ENCODE data around the gene MARF1.

Gene MARF1

GRCh38 chr16:15597135-15597534, 45.8 kb downstream of the MARF1 start:
- H3K27ac ChIP-seq (ENCODE audit: low read depth, low read length): no peak overlapping the region
- H3K27me3 ChIP-seq (ENCODE audit: control insufficient read depth, insufficient read depth, low read length): no peaks in the 10 kb centered on the region
- no peak overlapping the region for H3K4me3 ChIP-seq (ENCODE audit: low read depth, low read length)
- H3K4me1 ChIP-seq (ENCODE audit: control insufficient read depth, insufficient read depth, low read length): peaks cover 13% of the 10 kb centered on the region
- H3K36me3 ChIP-seq (ENCODE audit: control insufficient read depth, insufficient read depth, low read length): peaks cover 70% of the 10 kb centered on the region
- no peak overlapping the region for H3K9ac ChIP-seq (ENCODE audit: low read length)
- H3K9me3 ChIP-seq (ENCODE audit: control insufficient read depth, insufficient read depth, low read depth, low read length): no peaks in the 10 kb centered on the region

GRCh38 chr16:15594711-15595320, 48.1 kb downstream of the MARF1 start:
- H3K27me3 ChIP-seq (ENCODE audit: control insufficient read depth, insufficient read depth, low read length): no peaks in the 10 kb centered on the region
- no peak overlapping the region for H3K9ac ChIP-seq (ENCODE audit: low read length)
- no peak overlapping the region for H3K27ac ChIP-seq (ENCODE audit: low read depth, low read length)
- no peak overlapping the region for H3K4me3 ChIP-seq (ENCODE audit: low read depth, low read length)
- peaks cover 14% of the 10 kb centered on the region; the same call in 1 of the 2 replicates for H3K4me1 ChIP-seq (ENCODE audit: control insufficient read depth, insufficient read depth, low read length)
- no peaks in the 10 kb centered on the region for H3K9me3 ChIP-seq (ENCODE audit: control insufficient read depth, insufficient read depth, low read depth, low read length)
- peaks cover 49% of the 10 kb centered on the region for H3K36me3 ChIP-seq (ENCODE audit: control insufficient read depth, insufficient read depth, low read length)

- no peak overlapping the region for H3K4me3 ChIP-seq (ENCODE audit: low read depth, low read length)
- no peak overlapping the region for H3K27ac ChIP-seq (ENCODE audit: low read depth, low read length)
- no peaks in the 10 kb centered on the region for H3K27me3 ChIP-seq (ENCODE audit: control insufficient read depth, insufficient read depth, low read length)
- peaks cover 42% of the 10 kb centered on the region for H3K36me3 ChIP-seq (ENCODE audit: control insufficient read depth, insufficient read depth, low read length)
- H3K9ac ChIP-seq (ENCODE audit: low read length): no peak overlapping the region
- no peaks in the 10 kb centered on the region for H3K9me3 ChIP-seq (ENCODE audit: control insufficient read depth, insufficient read depth, low read depth, low read length)
- peaks cover 14% of the 10 kb centered on the region; the same call in 1 of the 2 replicates for H3K4me1 ChIP-seq (ENCODE audit: control insufficient read depth, insufficient read depth, low read length)
Observed at GRCh38 chr16:15593235-15593634, 49.7 kb downstream of the MARF1 start.

GRCh38 chr16:15592324-15592723, 50.6 kb downstream of the MARF1 start:
- H3K4me3 ChIP-seq (ENCODE audit: low read depth, low read length): no peak overlapping the region
- H3K9ac ChIP-seq (ENCODE audit: low read length): no peak overlapping the region
- H3K27me3 ChIP-seq (ENCODE audit: control insufficient read depth, insufficient read depth, low read length): no peaks in the 10 kb centered on the region
- H3K27ac ChIP-seq (ENCODE audit: low read depth, low read length): no peak overlapping the region
- peaks cover 14% of the 10 kb centered on the region; the same call in 1 of the 2 replicates for H3K4me1 ChIP-seq (ENCODE audit: control insufficient read depth, insufficient read depth, low read length)
- no peaks in the 10 kb centered on the region for H3K9me3 ChIP-seq (ENCODE audit: control insufficient read depth, insufficient read depth, low read depth, low read length)
- peaks cover 37% of the 10 kb centered on the region for H3K36me3 ChIP-seq (ENCODE audit: control insufficient read depth, insufficient read depth, low read length)

- H3K27me3 ChIP-seq (ENCODE audit: control insufficient read depth, insufficient read depth, low read length): no peaks in the 10 kb centered on the region
- H3K4me1 ChIP-seq (ENCODE audit: control insufficient read depth, insufficient read depth, low read length): peaks cover 5% of the 10 kb centered on the region; the same call in 1 of the 2 replicates
- no peak overlapping the region for H3K9ac ChIP-seq (ENCODE audit: low read length)
- H3K4me3 ChIP-seq (ENCODE audit: low read depth, low read length): no peak overlapping the region
- peaks cover 11% of the 10 kb centered on the region for H3K9me3 ChIP-seq (ENCODE audit: control insufficient read depth, insufficient read depth, low read depth, low read length)
- H3K36me3 ChIP-seq (ENCODE audit: control insufficient read depth, insufficient read depth, low read length): peaks cover 22% of the 10 kb centered on the region
- H3K27ac ChIP-seq (ENCODE audit: low read depth, low read length): no peak overlapping the region
Observed at GRCh38 chr16:15587152-15587825, 55.7 kb downstream of the MARF1 start.

GRCh38 chr16:15586716-15587115, 56.2 kb downstream of the MARF1 start:
- H3K9ac ChIP-seq (ENCODE audit: low read length): no peak overlapping the region
- peaks cover 11% of the 10 kb centered on the region for H3K9me3 ChIP-seq (ENCODE audit: control insufficient read depth, insufficient read depth, low read depth, low read length)
- peaks cover 22% of the 10 kb centered on the region for H3K36me3 ChIP-seq (ENCODE audit: control insufficient read depth, insufficient read depth, low read length)
- no peaks in the 10 kb centered on the region for H3K27me3 ChIP-seq (ENCODE audit: control insufficient read depth, insufficient read depth, low read length)
- no peak overlapping the region for H3K4me3 ChIP-seq (ENCODE audit: low read depth, low read length)
- peaks cover 4% of the 10 kb centered on the region; the same call in 1 of the 2 replicates for H3K4me1 ChIP-seq (ENCODE audit: control insufficient read depth, insufficient read depth, low read length)
- no peak overlapping the region for H3K27ac ChIP-seq (ENCODE audit: low read depth, low read length)

- no peak overlapping the region for H3K4me3 ChIP-seq (ENCODE audit: low read depth, low read length)
- H3K27ac ChIP-seq (ENCODE audit: low read depth, low read length): no peak overlapping the region
- peaks cover 25% of the 10 kb centered on the region for H3K36me3 ChIP-seq (ENCODE audit: control insufficient read depth, insufficient read depth, low read length)
- no peak overlapping the region for H3K9ac ChIP-seq (ENCODE audit: low read length)
- H3K9me3 ChIP-seq (ENCODE audit: control insufficient read depth, insufficient read depth, low read depth, low read length): peaks cover 11% of the 10 kb centered on the region
- no peaks in the 10 kb centered on the region for H3K27me3 ChIP-seq (ENCODE audit: control insufficient read depth, insufficient read depth, low read length)
- peaks cover 4% of the 10 kb centered on the region; the same call in 1 of the 2 replicates for H3K4me1 ChIP-seq (ENCODE audit: control insufficient read depth, insufficient read depth, low read length)
Observed at GRCh38 chr16:15585956-15586355, 57.0 kb downstream of the MARF1 start.

GRCh38 chr16:15583526-15583925, 59.4 kb downstream of the MARF1 start:
- H3K27me3 ChIP-seq (ENCODE audit: control insufficient read depth, insufficient read depth, low read length): no peaks in the 10 kb centered on the region
- peaks cover 11% of the 10 kb centered on the region for H3K9me3 ChIP-seq (ENCODE audit: control insufficient read depth, insufficient read depth, low read depth, low read length)
- no peak overlapping the region for H3K27ac ChIP-seq (ENCODE audit: low read depth, low read length)
- H3K9ac ChIP-seq (ENCODE audit: low read length): no peak overlapping the region
- no peaks in the 10 kb centered on the region for H3K4me1 ChIP-seq (ENCODE audit: control insufficient read depth, insufficient read depth, low read length)
- H3K36me3 ChIP-seq (ENCODE audit: control insufficient read depth, insufficient read depth, low read length): peaks cover 19% of the 10 kb centered on the region
- H3K4me3 ChIP-seq (ENCODE audit: low read depth, low read length): no peak overlapping the region

GRCh38 chr16:15581127-15581815, 61.7 kb downstream of the MARF1 start:
- H3K9ac ChIP-seq (ENCODE audit: low read length): no peak overlapping the region
- H3K9me3 ChIP-seq (ENCODE audit: control insufficient read depth, insufficient read depth, low read depth, low read length): peaks cover 8% of the 10 kb centered on the region
- H3K4me1 ChIP-seq (ENCODE audit: control insufficient read depth, insufficient read depth, low read length): no peaks in the 10 kb centered on the region
- H3K27ac ChIP-seq (ENCODE audit: low read depth, low read length): no peak overlapping the region
- no peak overlapping the region for H3K4me3 ChIP-seq (ENCODE audit: low read depth, low read length)
- H3K36me3 ChIP-seq (ENCODE audit: control insufficient read depth, insufficient read depth, low read length): peaks cover 11% of the 10 kb centered on the region
- no peaks in the 10 kb centered on the region for H3K27me3 ChIP-seq (ENCODE audit: control insufficient read depth, insufficient read depth, low read length)

- H3K27me3 ChIP-seq (ENCODE audit: control insufficient read depth, insufficient read depth, low read length): no peaks in the 10 kb centered on the region
- no peaks in the 10 kb centered on the region for H3K9me3 ChIP-seq (ENCODE audit: control insufficient read depth, insufficient read depth, low read depth, low read length)
- no peak overlapping the region for H3K4me3 ChIP-seq (ENCODE audit: low read depth, low read length)
- H3K9ac ChIP-seq (ENCODE audit: low read length): no peak overlapping the region
- no peaks in the 10 kb centered on the region for H3K4me1 ChIP-seq (ENCODE audit: control insufficient read depth, insufficient read depth, low read length)
- peaks cover 11% of the 10 kb centered on the region for H3K36me3 ChIP-seq (ENCODE audit: control insufficient read depth, insufficient read depth, low read length)
- H3K27ac ChIP-seq (ENCODE audit: low read depth, low read length): no peak overlapping the region
Observed at GRCh38 chr16:15578824-15579223, 64.1 kb downstream of the MARF1 start.
